HG03097 (cell line): ENCODE data around the gene IRS1.
A peak's percentile ranks its signal among the peaks of the same experiment; 100 is the strongest.

Experiments used
- ATAC-seq: cut with Tn5 transposase; IDR thresholded peaks from one replicate; pipeline ENCODE4 v1.9.1; 2021; ENCODE audit not compliant: unreplicated experiment, low FRiP score

IRS1 gene

DNA sequence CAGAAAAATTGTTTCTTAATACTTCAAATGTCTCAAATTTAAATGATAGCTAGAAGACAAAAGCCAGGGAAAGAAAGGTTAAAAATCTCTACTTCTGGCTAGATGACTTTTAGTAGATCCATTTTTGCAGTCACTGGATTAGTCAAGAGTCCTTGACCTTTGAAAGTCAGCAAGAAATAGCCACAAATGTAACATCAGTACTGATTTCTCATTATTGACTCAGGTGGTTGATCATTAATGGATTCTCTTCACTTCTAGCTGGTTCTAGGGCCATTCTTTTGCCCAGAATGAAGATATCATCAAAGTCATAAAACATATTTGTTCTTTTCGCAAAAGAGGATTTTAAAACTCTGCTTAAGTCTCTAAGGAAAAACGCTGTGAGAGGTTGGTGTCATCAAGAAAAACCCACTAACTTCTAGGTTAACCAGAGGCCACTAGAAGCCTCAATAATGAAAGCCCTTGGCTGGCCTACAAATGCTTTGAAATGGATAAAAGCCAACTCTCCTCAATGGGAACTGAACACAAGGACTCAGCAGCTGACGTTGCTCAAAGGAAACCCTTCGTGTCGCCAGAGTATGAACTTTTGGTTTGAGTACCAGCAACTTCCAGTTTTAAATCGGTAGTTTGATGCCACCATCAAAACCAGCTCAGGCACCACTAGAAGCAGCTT lies 66.3 kb downstream of the IRS1 start:
- no peak for ATAC-seq

DNA sequence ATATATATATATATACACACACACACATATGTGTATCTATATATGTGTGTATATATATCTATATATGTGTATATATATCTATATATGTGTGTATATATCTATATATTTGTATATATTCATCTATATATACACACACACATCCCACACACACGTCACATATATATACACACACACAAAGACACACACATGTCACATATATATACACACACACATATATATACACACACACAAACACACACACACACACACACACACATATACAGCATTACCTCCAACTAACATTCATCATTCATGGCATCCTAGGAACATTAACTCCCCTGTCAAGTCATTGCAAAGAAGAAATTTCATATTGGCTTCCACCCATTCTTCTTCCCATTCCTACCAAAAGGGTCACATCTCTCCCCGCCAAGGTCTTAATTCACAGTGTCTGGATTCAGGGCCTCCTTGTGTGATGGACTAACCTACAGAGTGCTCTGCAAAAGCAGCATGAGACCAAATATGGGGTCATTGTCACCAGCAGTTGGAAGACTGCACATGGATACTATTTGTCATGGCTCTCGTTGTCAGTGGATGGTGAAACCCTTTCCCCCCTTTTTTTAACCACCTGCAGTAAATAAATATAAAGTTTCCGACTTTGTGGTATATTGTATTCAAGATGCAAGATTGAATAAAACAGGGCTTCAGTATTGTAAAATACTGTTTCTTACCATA lies 67.0 kb downstream of the IRS1 start:
- no peak for ATAC-seq

DNA sequence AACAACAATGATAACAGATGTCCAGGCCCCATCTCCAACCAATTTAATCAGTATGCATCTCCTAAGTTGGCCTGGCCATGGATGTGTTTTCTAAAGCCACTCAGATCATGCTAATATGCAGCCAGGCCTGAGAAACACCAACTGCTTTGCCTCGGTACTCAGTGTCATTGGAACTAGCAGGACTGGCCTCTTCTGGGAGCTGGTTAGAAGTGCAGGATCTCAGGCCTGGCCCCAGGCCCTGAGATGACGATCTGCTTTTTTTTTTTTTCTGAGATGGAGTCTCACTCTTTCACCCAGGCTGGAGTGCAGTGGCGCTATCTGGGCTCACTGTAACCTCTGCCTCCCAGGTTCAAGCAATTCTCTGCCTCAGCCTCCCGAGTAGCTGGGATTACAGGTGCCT lies 69.1 kb downstream of the IRS1 start:
- no peak for ATAC-seq

DNA sequence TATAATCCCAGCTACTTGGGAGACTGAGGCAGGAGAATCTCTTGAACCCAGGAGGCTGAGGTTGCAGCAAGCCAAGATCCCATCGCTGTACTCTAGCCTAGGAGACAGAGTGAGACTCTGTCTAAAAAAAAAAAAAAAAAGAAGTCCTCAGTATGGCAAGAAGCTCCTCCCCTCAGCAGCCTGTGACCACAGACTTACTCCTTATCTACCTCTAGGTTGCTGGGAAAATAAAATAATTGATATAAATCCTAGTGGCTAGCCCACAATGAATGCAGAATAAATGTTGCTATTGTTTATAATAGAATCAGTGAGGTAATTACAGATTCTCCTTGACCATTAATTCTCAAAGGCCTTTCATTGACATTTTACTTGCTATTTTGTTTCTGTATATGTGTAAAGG lies 70.6 kb downstream of the IRS1 start:
- ATAC-seq: no peak

DNA sequence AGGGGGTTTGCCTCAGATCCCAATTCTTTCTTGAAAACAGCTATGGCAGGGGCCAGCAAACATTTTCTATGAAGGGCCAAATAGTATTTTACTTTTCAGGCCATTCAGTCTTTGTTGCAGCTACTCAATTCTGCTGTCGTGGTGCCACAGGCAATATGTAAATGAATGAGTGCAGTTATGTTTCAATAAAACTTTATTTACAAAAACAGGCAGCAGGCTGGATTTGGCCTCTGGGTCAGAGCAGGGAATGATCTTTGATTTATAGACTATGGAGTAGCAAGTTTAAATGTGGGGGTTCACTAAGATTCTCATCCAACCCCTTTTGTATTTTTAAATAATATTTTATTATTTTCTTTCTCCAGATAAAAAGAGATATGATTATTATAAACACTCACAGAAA lies 72.4 kb downstream of the IRS1 start:
- no peak for ATAC-seq

DNA sequence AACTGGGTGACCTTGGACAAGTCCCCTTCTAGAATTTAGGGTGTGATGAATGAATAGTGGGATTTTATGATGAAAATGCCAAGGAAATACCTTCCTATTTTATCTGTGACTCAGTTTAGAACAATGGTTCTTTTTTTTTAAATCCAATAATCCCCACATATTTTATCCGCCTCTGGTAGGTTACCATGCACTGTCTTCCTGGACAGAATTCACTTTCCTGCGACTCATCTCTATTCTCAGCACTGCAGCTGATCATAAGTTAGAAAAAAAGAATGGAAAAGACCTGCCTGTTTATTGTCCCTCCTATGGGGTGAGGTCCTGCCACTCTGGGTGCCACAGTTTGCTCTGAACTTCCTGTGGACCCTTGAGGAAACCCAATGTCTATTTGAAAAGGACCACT lies 73.1 kb downstream of the IRS1 start:
- no peak for ATAC-seq

DNA sequence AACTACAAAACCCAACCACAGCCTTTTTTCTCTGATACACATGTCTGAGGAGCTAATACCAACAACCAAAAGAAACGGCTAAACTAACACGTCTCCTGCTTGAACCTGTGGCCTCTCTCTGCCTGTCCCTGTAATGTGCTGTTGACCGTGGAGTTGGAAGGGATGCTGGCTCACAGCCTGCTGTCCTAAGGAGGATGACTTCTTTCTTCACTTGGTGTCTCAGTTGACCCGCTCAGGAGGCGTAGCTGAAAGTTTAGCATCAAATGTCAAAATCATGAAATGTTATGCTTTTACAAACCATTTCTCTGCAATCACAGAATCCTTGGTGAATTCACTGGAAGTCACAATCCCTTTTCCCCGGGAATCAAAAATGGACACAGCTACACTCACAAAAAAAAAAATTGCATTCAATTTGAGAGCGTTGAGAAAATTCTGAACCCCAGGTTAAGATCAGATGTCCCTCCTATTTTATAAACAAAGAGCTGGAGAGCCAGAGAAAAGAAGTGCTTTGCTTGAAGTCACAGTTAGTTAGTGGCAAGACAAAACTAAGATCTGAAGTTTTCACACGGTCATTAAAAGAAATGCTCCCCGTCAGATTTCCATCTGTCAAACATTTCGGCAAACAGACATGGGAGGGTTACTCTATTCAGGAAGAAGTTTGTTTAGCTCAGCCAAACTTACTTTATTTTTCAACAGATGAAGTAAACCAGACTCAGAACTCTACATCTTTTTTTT lies 74.3 kb downstream of the IRS1 start:
- ATAC-seq: no peak

DNA sequence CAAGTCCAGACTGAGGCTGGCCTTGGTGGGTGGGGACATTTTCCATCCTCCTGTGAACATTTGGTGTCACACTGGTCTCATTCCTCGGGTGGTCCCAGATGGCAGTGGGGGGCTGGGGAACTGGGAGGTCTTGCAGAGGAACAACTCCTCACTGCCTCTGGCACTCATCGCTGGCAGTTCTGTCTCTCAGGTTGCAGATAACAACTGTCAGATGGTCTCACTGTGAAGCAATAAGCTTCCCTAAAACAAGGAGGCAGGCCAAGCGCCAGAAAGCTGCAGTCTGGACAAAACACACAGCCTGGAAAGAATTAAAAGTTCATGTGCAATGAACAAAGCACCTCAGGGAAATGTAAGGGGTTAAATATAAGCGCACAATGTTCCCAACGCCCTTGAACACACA lies 78.1 kb downstream of the IRS1 start:
- no peak for ATAC-seq

DNA sequence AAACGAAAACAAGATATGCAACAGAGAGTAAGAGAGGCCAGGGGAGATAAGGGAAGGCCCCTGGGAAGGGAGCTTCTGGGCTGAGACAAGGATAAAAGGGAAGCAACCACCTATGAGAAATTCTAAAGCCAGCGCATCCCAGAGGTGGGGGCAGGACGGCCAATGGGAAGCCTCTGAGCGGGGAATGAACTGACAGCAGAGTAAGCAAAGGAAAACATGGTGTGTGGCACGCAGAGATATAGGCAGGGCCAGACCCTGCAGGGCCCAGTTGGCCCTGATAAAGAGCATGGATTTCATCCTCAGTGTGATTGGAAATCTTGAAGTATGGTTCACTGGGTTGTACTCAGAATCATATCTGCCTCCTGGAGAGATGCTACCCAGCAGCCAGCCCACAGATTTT lies 78.7 kb downstream of the IRS1 start:
- ATAC-seq: no peak

DNA sequence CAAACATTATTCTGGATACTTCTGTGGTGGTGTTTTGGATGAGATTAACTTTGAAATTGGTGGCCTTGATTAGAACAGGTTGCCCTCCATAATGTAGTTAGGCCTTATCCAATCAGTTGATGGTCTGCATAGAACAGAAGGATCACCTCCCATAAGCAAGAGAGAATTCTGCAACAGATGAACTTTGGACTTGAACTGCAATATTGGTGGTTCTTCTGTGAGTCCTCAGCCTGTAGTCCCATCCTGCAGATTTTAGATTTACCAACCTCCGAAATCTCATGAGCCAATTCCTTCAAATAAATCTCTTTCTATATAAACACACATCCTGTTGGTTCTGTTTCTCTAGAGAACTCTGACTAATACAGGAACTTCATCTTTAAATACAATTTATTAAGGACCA lies 81.9 kb downstream of the IRS1 start:
- ATAC-seq: no peak

DNA sequence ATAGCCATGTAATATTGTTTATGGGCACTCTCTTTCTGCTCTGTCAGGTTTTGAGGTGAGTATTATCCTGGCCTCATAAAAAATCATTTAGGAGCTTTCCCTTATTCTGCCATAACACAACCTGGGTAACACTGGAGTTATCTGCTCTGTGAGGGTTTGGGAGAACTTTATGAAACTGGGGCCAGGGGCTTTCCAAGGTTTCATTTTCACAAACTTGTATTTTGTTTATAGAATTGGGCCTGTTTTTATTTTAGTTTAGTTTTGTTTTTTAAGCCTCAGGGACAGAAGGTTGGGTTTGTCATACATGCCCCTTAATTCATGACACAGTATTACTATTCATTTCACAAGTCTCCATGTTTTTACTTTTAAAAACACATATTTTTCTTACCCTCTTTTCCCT lies 83.5 kb downstream of the IRS1 start:
- peak; percentile 77 for ATAC-seq

DNA sequence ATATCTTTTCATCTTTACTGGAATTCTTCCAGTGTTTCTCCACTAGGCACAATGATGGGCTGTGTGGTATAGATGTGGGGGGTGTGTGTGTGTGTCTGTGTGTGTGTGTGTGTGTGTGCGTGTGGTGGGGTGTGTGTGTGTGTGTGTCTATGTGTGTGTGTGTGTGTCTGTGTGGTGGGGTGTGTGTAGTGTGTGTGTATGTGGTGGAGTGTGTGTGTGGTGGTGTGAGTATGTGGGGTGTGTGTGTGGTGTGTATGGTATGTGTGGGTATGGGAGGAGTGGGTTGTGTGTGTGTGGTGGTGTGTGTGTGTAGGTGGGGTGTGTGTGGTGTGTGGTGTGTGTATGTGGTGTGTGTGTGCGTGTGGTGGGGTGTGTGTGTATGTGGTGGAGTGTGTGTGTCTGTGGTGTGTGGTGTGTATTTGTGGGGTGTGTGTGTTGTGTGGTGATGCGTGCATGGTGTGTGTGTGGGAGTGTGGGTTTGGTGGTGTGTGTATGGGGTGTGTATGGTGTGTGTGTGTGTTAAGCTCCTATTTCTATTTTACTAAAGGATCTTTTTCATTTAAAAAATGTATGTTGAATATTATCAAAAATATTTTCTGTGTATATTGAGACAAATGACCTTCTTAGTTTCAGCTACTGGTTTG lies 84.2 kb downstream of the IRS1 start:
- ATAC-seq: no peak

DNA sequence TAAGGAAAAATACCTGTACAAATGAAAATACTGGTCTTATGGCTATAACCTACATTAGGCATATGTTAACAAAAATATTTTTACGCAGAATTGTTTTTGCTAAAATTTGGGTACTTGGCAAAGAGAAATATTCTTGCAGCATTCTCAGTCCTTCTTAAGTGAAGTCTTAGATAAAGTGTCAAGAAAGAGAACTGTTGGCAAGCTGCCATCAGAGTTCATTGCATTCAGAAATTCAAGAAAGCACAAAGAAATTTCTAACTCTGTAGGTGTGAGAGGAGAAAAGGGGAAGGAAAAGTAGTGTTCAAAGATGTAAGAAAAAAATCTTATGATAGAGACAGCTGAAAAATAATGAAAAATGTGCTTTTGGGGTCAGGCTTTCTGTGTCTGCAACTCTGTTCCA lies 86.7 kb downstream of the IRS1 start:
- ATAC-seq: no peak

DNA sequence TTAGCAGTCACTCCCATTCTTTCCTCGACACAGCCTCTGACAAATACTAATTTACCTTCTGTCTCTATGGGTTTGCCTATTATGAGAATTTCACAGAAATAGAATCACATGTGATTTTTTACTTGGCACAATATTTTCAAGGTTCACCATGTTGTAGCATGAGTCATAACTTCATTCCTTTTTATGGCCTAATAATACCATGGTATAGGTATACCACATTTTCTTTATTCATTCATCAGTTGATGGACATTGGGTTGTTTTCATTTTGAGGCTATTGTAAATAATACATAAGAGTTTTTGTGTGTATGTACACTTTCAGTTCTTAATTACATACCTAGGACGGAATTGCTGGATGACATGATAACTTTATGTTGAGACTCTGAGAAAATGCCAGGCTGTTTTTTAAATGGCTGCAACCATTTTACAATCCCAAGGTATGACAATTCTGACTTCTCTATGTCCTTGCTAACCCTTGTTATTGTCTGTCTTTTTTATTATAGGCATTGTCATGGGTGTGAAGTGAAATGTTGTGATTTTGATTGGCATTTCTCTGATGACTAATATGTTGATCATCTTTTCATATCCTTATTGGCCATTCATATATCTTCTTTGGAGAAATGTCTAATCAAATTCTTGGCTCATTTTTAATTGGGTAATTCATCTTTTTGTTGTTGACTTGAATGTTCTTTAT lies 87.9 kb downstream of the IRS1 start:
- ATAC-seq: no peak

DNA sequence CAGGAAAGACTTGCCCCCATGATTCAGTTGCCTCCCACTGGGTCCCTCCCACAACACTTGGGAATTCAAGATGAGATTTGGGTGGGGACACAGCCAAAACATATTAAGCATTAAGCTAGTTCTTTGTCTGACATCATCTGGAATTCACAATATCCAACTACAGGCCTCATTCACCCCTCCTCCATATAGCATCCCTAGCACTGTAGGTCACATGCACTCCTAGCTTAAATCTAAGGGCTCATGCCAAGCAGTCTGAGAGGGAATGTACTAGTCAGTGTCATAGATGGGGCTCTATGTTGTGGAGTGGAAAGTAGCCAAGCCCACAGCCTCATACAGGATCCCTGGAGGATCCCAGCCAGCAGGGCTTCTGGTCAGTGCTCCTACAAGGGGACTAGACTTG lies 92.1 kb downstream of the IRS1 start:
- ATAC-seq: no peak

DNA sequence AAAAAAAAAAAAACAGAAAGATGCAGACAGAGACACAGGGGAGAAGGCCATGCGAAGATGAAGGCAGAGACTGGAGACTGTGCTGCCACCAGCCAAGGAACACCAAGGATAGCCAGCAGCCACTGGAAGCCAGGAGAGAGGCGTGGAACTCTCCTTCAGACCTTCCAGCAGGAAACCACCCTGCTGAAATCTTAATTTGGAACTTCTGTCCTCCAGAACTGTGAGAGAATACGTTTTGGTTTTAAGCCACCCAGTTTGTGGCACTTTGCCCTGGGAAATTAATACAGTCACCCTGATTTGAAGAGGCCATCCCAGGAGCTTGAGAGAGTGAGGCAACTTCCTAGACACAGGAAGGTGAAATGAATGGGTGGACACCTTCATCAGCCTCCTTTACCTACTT lies 93.7 kb downstream of the IRS1 start:
- ATAC-seq: no peak

DNA sequence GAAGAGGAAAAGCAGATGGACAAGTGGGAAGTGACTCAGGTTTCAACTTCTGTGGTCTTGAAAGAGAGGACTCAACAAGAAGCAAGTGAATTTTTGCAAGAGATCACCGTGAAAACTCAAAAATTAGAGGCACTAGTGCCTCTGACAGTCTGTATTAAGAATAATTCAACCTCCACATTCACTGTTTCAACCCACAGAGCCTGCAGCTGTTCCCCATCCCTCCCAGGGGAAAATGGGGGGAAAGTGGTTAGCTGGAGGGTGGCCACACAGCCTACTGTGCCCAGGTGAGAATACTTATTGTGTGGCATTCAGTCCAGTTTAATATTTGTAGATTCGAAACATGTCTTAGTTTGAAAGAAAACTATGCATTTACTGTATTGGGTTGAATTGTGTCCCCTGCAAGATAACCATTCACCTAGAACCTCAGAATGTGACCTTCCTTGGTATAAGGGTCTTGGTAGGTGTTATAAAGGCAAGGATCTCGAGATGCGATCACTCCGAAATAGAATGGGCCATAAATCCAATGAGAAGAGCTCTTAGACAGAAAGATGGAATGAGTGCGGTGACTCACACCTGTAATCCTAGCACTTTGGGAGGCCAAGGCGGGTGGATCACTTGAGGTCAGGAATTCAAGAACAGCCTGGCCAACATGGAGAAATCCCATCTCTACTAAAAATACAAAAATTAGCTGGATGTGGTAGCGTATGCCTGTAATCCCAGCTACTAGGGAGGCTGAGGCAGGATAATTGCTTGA lies 94.3 kb downstream of the IRS1 start:
- ATAC-seq: no peak

DNA sequence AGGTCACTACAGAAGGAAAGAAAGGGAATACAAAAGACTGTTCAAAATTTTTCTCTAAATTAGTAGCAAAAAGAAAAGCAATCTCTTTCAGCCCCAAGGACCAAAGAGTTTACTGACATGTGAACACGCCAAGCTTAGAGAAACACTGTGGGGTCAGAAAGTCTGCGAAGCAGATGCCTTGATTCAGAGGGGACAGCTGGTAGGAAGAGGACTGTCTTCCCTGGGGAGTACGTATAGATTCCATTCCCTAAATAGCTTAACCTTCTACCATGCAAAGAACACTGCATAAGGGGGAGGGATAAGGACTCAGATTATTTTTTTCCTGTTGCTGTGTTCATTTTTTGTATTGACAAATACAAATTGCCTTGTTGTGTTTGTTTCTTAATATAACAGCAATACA lies 96.1 kb downstream of the IRS1 start:
- ATAC-seq: no peak

DNA sequence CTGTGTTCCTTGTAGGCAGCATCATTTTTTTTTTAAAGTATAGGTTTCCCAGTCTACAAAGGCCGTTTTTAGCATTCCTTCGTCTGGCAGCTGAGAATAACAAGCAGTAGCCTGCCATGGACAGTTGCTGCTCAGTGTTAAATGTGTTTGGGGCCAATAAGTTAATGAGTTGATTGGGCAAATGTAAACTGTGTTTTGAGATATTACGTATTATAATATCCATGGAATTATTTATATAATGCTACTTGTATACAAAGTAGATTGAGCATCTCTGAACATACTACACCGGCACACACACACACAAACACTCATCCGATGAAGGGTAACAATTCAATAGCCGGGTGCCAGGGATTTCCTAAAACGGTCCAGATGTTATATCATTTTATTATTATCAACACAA lies 97.2 kb downstream of the IRS1 start:
- ATAC-seq: no peak

DNA sequence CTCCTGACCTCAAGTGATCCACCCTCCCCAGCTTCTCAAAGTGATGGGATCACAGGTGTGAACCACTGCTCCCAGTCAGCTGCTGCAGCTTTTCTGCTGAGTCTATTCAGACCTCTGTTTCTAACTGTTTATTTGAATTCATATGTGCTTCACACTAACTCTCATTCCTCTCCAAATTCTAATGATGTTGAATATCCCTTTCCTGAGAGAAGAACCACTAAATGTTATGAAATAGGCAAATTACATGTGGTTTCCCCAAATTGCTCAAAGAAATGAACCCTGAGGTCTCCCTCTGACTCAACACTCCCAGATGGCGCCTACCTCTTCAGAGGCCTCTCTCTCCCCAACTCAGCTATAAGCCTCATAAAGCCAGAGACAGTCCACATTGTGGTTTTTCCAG lies 98.6 kb downstream of the IRS1 start:
- ATAC-seq: no peak
